ENCODE data around the gene PDAP1.
"Not testable (repeated sequence)": the region's sequence is repeated elsewhere in the genome, so short reads cannot be mapped to it uniquely, and the experiment has no call there.

Gene PDAP1

GRCh38 chr7:99396418-99397296 lies 11.7 kb downstream of the PDAP1 start:
- no peak for DNase-seq (ENCODE audit: low read depth in 3 of 3)

DNA sequence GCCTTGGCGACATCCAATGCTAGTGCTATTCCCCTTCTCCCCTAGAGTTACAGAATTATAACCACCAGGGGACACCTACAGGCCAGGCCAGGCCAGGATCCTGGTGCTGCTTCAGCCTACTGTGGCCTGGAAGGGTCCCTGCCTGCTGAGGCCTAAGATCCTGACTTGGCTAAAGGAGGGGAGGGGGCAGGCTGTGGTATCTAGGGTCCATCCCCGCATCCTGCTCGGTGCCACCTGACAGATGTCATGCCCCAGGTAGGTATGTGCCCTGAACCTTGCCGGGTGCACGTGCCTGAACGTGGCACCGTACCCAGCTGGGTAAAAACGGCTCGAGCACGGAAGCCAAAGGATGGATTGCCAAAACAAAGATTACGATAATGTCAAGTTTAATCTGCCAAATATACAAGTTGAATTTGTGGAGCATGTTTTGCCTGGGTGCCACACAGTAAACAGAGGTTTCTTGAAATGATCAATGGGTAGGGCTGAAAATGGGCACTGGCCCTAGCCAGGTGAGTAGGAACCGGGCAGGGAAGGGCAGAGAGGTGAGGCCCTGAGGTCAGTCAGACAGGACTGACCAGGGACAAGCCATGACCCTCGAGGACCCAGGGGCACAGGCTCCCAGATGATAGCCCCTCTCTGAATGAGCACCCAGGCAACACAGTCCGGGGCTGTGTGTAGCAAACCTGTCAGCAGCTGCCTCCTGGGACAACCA lies 12.6 kb downstream of the PDAP1 start:
- DNase-seq (ENCODE audit: low read depth in 3 of 3), result no peak

DNA sequence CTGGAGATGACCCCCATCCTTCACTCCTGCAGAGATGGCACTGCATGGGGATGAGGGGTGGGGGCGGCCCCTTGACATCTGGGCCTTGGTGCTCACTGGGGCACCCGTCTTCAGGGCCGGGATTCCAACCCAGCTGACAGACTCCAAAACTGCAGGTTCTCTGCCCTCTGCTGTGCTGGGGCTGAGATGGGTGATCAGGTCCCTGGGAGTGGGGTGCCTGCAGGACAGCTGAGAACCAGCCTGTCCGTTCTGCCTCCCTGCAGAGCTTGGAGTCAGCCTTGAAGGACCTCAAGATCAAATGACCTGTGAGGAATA lies 14.3 kb downstream of the PDAP1 start:
- no peak for DNase-seq (ENCODE audit: low read depth in 3 of 3)

DNA sequence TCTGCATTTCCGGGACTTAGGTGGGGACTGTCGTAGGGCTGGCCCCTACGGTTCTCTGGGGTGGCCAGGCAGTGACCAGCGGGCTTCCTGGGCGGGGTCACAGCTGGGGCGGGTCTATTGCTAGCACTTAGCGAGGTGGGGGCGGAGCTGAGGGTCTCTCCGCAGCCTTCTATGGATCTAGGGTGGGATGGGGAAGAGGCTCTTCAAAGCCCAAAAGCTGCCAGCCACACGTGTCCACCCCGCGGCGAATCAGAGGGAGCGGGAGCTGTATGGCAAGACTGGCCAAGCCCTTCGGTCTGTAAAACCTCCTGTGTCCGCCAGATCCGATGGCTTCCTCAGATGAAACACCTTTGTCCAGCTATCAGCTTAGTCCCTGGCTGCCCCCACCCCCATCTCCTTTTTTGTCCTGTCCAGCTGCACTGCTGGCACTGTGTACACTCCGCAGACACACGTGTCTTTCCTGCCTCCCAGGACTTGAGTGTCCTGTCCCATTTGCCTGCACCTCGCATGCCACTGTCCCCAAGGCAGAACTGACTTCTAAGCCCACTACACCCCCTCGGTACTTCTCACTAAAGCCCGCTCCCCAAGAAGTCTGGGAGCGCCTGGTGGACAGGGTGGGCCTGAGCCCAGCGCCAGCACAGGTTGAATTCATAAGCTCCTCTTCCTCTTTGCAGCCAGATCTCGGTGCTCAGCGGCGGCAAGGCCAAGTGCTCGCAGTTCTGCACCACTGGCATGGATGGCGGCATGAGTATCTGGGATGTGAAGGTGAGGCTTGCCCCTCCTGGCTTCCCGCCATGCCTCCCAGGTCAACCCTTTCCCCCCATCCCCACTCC lies 14.8 kb downstream of the PDAP1 start:
- DNase-seq (ENCODE audit: low read depth in 3 of 3), result no peak

GRCh38 chr7:99392659-99393354 lies 15.6 kb downstream of the PDAP1 start:
- peak; percentile 63 to 68 (median 64) for DNase-seq (ENCODE audit: low read depth in 3 of 3)

- no peak for DNase-seq (ENCODE audit: low read depth in 3 of 3)
Measured at GRCh38 chr7:99392046-99392445, 16.4 kb downstream of the PDAP1 start.

GRCh38 chr7:99390941-99391602 lies 17.3 kb downstream of the PDAP1 start:
- DNase-seq (ENCODE audit: low read depth in 3 of 3), result no peak

GRCh38 chr7:99389772-99390171 lies 18.6 kb downstream of the PDAP1 start:
- no peak for DNase-seq (ENCODE audit: low read depth in 3 of 3)

DNA sequence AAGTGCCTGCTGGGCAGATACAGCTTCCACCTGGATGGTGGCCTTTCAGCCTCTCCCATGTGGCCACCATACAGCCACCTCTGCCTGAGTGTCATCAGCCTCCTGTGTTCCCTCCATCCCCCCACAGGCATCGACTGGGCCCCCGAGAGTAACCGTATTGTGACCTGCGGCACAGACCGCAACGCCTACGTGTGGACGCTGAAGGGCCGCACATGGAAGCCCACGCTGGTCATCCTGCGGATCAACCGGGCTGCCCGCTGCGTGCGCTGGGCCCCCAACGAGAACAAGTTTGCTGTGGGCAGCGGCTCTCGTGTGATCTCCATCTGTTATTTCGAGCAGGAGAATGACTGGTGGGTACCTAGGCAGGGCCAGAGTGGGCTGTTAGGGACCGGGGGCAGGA lies 20.5 kb downstream of the PDAP1 start:
- DNase-seq (ENCODE audit: low read depth in 3 of 3), result no peak

GRCh38 chr7:99387239-99387635 lies 21.2 kb downstream of the PDAP1 start:
- not testable (repeated sequence) for DNase-seq (ENCODE audit: low read depth in 3 of 3)

GRCh38 chr7:99386584-99387238 lies 21.7 kb downstream of the PDAP1 start:
- DNase-seq (ENCODE audit: low read depth in 3 of 3), result no peak

GRCh38 chr7:99385564-99385963 lies 22.8 kb downstream of the PDAP1 start:
- no peak for DNase-seq (ENCODE audit: low read depth in 3 of 3)

GRCh38 chr7:99384523-99384922 lies 23.9 kb downstream of the PDAP1 start:
- no peak for DNase-seq (ENCODE audit: low read depth in 3 of 3)

DNA sequence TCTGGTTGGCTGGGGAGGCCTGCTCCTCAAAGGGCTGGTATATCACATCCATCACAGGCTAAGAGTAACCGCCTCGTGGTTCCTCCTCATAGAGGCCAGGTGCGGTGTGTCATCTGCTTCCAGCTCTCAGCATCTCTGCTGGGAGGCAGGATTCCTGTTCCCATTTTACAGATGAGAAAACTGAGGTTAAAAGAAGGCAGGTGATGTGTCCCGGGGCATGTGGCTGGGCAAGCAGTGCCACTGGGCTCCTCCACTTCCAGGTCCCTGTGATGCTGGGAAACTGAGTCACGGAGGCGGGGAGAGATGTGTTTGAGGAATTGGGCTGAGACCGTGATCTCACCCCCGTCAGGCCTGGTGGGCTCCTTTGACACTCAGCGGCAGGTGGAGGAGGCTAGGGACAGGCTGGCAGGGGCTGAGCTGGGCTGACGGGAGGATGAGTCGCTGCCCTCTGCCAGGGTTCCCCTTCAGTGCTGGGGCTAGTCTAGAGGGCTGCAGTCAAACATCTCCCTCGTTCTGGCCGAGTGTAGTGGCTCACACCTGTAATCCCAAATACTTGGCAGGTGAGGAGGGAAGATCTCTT lies 24.5 kb downstream of the PDAP1 start:
- DNase-seq (ENCODE audit: low read depth in 3 of 3), result no peak

GRCh38 chr7:99383203-99383602 lies 25.2 kb downstream of the PDAP1 start:
- no peak for DNase-seq (ENCODE audit: low read depth in 3 of 3)

GRCh38 chr7:99381664-99382075 lies 26.7 kb downstream of the PDAP1 start:
- no peak for DNase-seq (ENCODE audit: low read depth in 3 of 3)

DNA sequence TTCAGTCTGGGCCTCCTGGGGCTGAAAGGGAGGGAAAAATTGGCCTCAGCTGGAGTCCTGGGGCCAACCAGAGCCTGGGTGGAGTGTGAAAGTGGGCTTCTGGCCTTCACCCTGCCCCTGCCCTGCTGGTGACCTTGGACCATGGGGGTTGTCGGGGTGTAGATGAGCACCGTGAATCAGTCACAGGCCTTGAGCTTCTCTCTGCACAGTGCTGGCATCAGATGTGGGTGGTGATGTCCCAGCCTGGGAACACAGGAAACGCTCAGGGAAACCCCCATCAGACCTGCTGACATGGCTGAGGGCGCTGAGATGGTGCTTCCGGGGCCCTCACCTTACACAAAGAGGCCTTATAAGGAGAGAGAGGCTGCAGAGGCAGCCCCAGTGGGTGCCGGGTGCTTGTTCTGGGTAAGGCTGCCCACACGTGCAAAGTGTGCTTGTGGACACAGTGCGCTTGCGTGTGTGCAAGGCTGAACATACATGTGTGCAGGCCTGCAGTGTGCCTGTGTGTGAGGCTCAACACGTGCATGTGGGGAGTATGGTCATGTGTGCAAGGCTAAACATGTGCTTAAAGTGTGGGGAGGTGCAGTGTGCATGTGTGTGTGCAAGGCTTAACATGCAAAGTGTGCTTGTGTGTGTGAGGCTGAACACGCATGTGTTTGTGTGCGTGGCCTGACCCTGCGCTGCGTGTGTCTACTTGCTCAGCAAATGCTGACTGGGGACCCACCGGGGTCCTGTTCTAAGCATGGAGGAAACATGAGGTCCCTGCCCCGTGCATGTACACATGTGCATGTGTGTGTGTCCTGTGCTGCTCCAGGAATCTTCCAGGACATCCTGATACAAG lies 27.4 kb downstream of the PDAP1 start:
- DNase-seq (ENCODE audit: low read depth in 3 of 3), result peak; percentile 64 to 86 (median 80)

DNA sequence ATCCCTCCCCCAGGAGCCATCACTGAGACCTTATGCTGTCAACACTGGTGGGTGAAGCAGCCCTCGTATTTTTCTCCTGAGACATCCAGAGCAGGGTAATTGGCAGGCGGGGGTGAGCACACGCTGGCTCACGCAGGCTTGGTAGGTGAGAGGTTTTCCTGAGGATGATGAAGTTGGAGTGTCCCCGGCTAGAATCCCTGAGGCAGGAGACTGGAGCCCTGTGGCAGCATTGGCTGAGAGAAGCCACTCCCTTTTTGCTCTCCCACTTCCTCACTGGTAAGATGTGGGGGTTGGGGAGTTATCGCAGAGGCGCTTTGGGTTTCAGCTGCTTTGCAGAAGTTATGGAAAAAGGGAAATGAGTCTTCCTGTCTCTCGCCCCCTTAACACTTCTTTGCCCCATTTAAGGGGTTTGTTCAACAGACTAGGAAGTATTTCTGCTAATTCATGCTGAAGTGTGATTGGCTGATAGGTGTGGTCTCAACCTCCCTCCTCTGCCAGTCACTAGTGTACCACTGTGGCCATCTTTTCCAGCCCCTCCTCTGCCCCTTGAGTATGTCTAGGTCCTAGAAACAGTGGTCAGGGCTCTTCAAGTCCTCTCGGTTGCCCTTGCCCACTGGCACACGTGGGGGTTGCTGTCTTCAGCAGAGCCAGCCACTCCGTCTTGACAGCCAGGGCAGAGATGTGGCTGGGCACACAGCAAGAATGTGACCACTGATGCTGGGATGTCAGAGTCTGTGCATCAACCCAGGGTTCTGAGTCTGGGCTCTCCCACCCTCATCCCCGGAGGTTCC lies 28.2 kb downstream of the PDAP1 start:
- no peak for DNase-seq (ENCODE audit: low read depth in 3 of 3)

GRCh38 chr7:99379693-99380031 lies 28.7 kb downstream of the PDAP1 start:
- DNase-seq (ENCODE audit: low read depth in 3 of 3), result not testable (repeated sequence)

All from stimulated activated CD4-positive, alpha-beta T cell treated with anti-CD3 and anti-CD28 coated beads, TNF-alpha, amount 100 ng/mL, for 4 hours (primary cell).